H4 (cell line): Measurements from ENCODE around the gene NDUFAF8. TPM values are rescaled to one million over a fixed set of nuclear protein-coding genes. Genes with fewer than 3 reads are reported as not detected.

Experiments
- DNase-seq: peaks from one replicate; pipeline ENCODE4 v3.0.0-alpha.2; 2015; ENCODE audit warnings: low spot score
- total RNA-seq: library from RNA; depleted of rRNA; stranded (reverse); fragments of >200 nt; shearing (Covaris generic); gene quantifications from 2 replicates; pipeline ENCODE4 v1.2.3, GENCODE V29; 2014

The NDUFAF8 gene
- total RNA-seq, 1 experiment from 2014 or later, result 47.4 TPM

DNA sequence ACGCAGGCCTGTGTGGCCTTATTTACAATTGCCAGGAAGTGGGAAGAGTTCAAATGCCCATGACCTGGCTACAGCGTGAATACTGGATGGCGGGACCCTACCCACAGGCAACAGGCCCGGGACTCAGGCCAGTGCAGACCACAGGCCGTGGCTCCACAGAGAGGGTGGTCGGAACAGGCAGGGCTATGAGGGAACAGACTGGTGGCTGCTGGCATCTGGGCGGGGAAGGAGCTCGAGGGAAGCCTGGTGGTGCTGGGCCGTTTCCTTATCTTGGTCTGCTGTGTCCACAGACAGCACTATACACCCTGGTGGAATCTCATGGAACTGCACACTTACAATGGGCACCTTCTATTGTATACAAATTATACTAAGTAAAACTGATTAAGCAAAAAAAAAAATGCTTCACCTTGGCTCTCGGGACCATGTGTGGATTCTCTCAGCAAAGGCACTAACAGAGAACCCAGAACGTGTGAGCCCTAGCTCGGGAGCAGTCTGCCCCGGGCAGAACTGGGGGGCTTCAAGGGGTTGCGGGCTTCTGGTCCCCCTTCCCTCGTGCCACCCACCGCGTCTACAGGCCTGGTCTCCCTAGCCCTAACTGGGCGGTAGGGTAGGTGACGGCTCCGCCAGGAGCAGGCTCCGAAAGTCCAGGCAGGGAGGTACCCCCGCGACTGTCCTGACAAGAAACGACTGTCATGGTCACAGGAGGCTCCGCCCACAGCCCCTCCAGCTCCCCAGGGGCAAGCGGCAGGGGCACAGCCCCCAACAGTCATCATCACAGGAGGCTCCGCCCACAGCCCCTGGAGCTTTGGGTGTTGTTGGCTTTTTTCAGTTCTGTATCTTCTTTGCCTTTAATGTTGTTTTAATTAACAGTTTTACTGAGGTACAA lies 38.2 kb upstream of the NDUFAF8 start:
- peak; percentile 72 for DNase-seq

DNA sequence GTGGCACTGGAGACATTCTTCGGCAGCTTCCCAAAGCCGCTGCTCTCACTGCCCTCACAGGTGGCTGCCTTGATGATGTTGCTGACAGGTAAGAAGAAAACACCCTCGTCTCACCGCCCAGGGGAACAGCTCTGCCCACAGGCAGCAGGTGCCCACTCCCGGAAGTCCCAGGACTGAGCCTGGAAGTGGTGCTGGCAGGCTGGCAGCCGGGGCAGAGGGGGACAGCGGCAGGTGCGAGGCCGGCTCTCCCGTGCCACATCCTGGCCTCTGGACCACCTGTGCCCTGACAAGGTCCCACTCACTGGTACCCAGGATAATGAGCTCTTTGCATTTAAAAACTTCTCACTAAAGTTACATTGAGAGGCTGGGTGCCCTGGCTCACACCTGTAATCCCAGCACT lies 36.8 kb upstream of the NDUFAF8 start:
- DNase-seq, result no peak

DNA sequence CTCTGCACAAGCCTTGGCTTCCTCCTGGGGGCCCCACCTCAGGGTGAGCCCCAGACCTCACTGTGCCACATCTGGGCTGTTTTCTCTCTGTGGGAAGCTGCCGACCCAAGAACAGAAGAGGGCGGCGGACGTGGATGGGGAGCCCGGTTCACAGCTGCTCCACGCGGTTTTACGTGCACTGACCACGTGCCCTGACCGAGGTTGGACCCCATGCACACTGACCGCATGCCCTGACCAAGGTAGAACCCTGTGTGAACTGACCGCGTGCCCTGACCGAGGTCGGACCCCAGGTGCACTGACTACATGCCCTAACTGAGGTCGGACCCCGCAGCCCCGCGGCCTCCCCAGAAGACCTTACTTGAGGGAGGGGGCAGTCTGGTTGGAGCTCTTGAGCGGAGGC lies 36.0 kb upstream of the NDUFAF8 start:
- no peak for DNase-seq

DNA sequence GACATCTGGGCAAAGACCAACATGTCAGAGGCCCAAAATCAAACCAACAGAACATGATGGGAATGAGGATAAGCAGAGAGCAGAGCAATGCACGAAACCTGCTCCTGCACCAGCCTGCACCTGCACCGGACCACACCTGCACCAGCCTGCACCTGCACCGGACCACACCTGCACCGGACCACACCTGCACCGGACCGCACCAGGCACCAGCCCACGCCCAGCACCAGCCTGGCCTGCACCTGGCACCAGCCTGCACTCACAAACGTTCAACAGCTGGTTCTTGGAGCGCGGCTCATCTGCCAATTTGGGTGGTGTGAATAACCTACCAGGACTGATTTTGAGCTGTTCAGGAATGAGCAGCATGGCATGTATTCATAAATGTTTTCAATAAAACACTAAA lies 34.5 kb upstream of the NDUFAF8 start:
- no peak for DNase-seq

DNA sequence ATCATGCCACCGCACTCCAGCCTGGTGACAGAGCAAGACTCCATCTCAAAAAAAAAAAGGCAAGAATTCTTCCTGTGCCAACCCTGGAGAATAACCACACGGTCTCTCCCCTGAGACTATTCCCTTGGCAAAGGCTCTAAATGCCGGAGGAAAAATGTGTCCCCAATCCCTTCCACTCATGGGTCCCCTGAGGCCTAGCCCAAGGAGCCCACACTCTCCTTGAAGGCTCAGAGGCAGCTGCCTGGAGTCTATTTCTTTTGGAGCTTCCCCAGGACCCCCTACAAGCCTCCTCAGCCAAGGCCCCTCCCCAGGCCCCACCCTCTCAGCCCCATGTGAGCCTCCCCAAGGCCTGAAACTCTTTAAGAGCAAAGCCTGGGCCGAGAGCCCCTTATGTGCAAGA lies 33.0 kb upstream of the NDUFAF8 start:
- DNase-seq, result no peak

DNA sequence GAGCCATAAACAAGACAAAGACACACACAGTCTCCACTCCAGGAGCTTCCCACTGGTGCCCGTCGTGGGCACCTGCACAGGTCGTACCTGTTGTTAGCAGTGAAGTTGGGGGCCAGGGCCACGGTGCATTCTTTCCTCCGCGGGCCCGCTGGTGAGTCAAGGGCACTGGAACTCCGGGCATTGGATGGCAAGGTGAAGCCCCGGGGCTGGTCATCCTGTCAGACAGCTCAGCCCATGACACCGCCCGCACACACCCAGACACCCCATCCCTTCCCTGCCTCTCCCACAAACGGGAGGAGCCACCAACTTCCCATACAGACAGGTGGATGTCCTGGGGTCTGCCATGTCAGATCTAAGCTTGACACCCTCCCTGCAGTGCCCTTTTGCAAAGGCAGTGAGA lies 32.5 kb upstream of the NDUFAF8 start:
- DNase-seq, result no peak

DNA sequence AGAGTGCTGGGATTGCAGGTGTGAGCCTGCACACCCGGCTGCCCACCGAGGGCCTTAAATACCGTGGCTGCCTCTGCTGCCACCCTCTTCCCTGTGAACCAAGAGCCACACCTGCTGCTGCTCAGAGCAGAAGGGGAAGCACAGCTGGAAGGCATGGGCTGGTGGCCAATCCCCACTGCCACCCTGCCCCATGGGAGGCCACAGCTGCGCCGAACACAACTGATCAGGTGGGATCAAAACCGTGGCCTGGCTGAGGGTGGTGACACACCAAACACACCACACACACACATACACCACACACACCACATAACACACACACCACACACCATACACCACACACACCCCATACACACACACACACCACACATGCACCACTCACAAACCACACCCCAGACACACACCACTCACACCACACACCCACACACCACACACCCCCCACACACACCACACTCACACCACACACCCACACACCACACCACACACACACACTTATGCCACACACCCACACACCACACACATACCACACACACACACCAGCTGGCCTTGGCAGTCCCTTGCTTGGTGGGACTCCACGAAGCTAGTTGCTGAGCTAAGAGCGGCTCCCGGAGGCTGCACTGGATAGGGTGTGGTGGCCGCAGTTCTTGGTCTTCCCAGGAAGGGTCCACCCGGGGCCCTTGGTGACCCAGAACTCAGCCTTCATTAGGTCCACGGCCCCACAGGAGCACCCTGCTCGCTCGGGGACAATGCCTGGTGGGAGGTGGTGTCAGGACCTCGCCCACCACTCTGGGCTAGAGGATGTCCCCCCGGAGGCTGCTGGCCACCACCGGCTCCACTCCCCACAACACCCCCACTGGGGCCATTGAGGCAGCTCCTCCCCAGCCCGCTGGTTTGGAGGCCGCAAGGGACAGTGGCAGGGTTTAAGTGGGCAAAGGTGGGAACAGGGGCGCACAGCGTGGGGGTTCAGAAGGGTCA lies 31.2 kb upstream of the NDUFAF8 start:
- no peak for DNase-seq

DNA sequence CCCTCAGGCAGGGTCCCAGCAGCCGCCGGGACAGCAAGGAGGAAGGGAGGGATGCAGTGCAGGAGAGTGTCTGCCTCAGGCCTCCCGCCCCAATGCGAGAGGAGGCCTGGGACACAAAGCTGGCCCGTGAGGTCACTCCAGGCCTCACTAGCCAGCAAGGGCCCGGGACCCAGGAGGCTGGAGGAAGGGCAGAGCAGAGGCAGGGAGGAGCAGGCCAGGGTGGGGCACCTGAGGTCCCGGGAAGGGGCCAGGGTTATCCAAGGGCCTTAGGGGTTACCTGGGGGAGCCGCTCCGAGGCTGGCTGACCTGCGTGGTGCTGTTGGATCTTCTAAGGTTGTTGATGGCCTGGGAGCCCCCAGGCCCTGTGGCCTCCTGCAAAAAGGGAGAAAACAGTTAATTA lies 30.5 kb upstream of the NDUFAF8 start:
- no peak for DNase-seq

DNA sequence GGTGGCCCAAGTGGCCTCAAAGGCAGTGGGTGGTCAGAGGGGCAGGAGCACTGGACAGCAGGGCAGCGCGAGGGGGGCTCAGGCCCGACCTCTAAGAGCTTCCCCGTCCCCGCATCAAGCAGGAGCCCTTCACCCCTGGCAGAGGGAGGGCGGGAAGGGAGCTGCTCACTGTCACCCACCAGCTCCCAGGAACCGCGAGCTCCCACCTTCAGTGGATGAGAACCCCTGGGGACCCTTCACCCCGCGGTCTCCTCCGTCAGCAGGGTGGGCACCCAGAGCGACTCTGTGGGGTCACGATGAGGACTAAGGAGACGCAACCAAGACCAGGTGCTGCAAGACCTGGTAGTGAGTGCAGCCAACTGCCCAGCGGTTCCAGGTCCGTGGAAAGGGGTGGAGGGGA lies 30.0 kb upstream of the NDUFAF8 start:
- DNase-seq, result no peak

DNA sequence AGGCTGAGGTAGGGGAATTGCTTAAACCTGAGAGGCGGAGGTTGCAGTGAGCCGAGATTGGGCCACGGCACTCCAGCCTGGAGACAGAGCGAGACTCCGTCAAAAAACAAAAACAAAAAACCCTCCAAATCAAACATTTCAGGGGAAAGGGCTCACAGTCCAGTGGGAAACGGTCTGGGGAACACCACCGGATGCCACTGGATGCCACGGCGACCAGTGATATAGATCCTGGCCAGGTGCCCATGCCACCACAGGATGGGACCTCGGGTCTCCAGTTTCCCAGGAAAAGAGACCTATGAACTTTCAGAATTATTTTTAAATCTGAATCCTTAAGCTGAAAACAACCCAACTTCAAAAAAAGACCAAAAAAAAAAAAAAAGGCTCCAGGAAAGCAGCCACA lies 28.7 kb upstream of the NDUFAF8 start:
- no peak for DNase-seq

DNA sequence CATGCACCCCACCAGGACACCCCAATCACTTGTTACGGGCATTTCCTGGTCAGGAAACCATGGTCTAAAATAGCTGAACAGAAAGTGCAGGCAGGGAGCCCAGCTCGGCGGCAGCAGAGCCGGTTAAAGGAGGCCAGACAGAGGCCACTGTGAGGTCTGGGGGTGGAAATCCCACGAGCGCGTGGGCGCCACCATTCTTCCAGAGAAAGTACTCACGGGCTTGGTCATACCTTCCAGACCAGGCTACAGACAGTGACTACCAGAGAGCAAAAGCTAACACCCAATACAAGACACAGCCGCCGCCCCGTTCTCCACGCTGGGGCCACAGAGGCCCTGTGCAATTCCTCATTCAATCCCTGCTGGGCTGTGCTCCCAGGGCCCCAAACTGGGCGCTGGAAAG lies 28.2 kb upstream of the NDUFAF8 start:
- DNase-seq, result no peak

DNA sequence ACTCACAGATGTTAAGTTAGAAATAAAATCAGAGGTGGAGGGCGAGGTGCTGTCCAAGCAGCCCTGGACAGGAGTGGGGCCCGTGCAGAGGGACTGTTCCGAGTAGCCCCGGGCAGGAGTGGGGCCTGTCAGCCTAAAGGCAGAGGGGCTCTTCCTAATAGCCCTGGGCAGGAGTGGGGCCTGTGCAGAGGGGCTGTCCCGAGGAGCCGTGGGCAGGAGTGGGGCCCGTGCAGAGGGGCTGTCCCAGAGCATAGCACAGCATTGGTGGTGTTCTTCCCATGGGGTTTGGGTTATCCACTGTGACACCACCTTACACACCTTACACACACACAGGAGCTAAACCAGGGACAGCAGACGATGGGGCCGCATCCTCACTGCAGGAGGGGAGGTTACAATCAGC lies 26.8 kb upstream of the NDUFAF8 start:
- no peak for DNase-seq

DNA sequence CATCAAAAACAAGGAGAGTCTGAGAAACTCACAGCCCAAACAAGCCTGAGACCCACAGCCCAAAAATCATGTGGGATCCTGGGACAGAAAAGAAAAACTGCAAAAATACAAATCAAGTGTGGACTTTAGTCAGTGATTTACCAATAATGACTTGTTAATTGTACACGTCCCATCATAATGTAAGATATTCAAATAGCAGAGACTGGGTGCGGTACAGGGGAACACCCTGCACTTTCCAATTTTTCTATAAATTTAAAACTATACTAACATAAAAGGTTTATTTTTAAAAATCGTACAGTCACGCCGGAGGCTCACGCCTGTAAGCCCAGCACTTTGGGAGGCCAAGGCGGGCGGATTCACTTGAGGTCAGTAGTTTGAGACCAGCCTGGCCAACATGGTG lies 25.1 kb upstream of the NDUFAF8 start:
- DNase-seq, result no peak

DNA sequence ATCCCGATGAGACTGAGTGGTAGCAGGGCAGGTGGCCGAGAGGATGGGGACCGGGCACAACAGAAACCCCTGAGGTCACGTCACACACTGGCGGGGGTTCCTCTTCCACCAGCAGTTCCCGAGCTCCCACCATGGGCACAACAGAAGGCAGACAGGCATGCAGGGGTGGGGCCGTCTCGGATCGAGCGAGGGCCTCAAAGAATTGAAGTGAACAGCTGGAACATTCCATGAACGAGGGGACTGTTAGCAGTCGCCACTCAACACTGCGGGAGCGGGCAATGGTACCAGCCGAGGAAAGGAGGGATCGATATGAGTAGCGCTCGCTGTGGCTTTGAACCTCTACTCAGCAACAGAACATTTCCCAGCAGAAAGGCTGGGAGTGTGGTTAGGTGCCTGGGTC lies 21.6 kb upstream of the NDUFAF8 start:
- DNase-seq, result no peak

DNA sequence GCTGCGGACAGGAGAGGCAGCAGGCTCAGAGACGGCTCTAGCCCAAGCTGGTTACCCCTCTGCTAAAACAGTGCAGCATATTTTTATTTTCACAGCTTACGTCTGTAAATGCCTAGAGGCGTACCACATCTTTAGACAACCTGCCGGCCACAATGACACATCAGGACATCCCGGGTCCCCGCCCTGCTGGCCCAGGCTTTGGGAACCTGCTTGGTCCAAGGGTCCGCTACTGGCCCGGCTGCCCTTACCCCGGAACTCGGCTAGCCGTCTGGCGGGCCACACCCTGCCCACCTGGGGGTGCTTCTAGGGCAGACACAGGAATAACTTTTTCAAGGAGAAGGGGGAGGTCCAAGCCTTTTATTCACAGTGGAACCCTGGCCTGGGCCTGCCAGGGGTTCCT lies 20.7 kb upstream of the NDUFAF8 start:
- DNase-seq, result no peak

DNA sequence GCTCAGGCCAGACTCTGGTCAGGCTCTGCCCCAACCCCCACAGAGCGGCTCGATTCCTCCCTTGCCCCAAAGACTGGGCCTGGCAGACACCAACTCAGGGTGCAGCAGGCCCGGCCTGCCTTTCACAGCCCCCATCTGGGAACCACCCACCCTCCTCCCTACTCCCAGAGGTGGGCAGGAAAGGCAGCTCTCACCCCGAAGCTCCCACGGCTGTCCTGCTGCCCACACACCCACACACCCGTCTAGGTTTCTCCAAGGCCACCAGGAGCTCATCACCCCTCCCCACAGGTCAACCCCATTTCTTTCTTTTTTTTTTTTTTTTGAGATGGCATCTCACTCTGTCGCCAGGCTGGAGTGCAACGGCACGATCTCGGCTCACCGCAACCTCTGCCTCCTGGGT lies 20.1 kb upstream of the NDUFAF8 start:
- DNase-seq, result no peak

DNA sequence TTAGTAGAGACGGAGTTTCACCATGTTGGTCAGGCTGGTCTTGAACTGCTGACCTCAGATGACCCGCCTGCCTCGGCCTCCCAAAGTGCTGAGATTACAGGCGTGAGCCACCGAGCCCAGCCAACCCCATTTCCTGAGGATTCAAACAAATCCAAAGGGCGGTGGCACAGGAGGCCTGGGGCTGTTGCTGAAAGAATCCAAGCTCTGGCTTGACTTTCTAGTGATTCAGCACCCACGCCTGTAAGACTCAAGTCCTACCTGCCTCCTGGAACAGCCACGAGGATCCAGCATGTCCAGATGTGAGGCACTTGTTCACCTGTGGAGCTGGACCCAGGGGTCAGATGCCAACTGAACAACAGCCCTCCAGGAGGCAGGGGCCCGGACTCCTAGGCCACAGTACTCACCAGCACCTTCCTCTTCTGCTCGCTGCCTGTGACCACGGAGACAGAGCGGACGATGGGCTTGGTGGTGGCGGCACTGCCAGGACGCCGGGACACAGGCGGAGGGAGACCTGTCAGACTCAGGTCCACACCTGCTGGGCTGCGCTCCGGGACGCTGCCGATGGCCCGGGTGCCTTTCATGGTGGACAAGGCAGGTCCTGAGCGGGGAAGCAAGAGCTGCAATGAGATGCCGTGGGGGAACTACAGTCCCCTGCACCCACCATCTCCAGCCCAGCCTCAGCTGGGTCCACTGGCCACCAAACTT lies 19.5 kb upstream of the NDUFAF8 start:
- no peak for DNase-seq

DNA sequence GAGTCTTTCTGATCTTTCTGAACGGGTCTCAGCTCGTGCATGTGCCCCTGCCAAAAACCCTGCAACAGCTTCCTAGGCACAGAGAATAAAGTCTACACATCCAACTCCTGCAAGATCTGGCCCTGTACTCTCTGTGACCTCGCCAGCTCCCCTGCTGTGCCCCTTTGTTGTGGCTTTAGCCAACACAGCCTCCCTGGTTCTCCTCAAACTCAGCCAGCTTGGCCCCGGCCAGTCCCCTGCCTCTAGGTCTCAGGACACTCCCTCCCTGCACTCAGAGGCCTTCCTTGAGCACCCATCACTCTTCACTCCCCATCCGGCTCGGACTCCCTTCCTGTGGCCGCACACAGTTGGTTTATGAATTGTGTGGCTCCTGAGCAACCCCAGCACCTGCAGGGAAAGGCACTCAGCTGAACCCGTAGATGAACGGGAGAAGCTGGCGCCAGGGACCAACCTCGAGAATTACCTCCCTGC lies 17.7 kb upstream of the NDUFAF8 start:
- no peak for DNase-seq

DNA sequence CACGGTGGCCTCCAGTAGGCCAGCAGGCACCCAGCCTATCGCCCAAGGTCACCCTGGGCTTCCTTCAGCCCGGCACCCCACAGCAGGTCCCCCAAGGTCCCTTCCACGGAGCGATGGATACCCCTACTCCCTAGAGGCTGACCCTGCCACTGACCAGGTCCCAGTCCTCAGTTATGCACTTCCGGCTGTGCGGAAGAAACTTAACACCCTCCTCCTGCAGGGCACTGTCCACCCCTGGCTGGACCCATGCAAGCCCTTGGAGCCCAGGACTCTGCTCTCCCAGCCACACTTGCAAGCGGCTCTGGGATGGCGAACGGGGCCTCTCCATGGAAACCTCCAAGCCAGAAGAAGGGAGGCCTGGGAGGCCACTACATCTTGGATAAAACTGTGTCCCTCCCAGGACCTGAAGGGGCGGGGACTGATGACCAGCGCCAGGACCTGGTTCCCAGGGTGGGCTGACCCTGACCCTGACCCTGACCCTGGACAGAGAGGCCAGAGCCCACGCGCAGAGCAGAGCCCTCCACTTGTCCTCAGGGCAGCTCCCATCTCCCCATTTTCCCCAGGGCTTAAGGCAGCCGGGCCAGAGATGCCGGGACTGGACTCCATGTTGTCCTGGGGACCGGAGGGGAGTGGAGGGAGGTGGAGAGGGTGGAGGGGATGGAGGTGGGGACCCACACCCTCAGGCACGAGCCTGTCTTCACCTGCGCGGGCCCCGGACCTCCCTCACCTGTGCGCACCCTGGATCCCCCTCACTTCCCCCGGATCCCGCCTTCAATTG lies 17.1 kb upstream of the NDUFAF8 start:
- DNase-seq, result no peak

DNA sequence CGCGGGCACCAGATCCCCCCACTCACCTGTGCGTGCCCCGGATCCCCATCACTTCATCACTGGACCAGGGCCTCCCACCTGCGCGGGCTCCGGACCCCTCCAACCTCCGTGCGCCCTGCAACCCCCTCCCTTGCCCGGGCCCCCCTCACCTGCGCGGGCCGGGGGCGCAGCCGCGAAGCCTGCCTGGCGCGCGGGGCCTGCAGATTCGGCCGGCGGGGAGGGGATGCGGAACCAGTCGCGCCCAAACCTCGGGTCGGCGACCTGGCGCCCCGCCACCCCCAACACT lies 16.6 kb upstream of the NDUFAF8 start:
- no peak for DNase-seq
